Mucosa of stomach (tissue), 1 donor: ENCODE results near the gene PLCG2.

Experiments
- H3K27me3 ChIP-seq: one replicate; pipeline ENCODE4 v1.7.0; 2013; ENCODE audit warnings: mild to moderate bottlenecking, low read length; ENCODE audit not compliant: control insufficient read depth, insufficient read depth
- H3K36me3 ChIP-seq: one replicate; pipeline ENCODE4 v1.7.0; 2013; ENCODE audit warnings: low read length; ENCODE audit not compliant: control insufficient read depth, insufficient read depth
- H3K4me1 ChIP-seq: one replicate; pipeline ENCODE4 v1.7.0; 2013; ENCODE audit warnings: mild to moderate bottlenecking, low read length; ENCODE audit not compliant: control insufficient read depth, insufficient read depth
- H3K4me3 ChIP-seq: one replicate; pipeline ENCODE4 v1.7.0; 2013; ENCODE audit warnings: low read length
- H3K9ac ChIP-seq: one replicate; pipeline ENCODE4 v1.7.0; 2013; ENCODE audit warnings: mild to moderate bottlenecking, low read length, moderate library complexity
- H3K9me3 ChIP-seq: one replicate; pipeline ENCODE4 v1.7.0; 2013; ENCODE audit warnings: mild to moderate bottlenecking, low read length, moderate library complexity; ENCODE audit not compliant: control insufficient read depth
- donor health status: Pancreatic carcinoma.

Gene PLCG2

DNA sequence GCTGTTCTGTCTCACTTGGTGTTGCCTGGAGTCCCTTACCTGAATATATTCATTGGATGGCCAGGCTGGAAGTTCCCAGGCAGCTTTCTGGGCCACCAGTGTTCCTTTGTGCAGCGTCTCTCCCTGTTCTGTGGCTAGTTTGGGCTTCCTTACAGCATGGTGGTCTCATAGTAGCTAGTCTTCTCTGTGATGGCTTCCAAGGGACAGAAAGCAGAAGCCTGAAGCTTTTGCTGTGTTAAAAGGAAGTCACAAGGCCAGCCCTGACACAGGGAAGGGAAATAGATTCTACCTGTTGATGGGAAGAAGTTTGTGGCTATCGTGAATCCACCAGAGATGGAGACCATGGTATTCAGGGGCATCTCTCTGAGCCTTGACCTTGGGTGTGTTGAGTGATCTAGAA is 34.6 kb downstream of the PLCG2 start:
- Histone ChIP-seq H3K4me3 (no peak overlapping the region), H3K9me3 (no peaks in the 10 kb centered on the region), H3K9ac (no peak overlapping the region), H3K36me3 (no peaks in the 10 kb centered on the region), H3K27me3 (peaks cover 4% of the 10 kb centered on the region), H3K4me1 (no peaks in the 10 kb centered on the region)

- Histone ChIP-seq H3K9me3 (no peaks in the 10 kb centered on the region), H3K36me3 (no peaks in the 10 kb centered on the region), H3K27me3 (peaks cover 4% of the 10 kb centered on the region), H3K4me3 (no peak overlapping the region), H3K4me1 (no peaks in the 10 kb centered on the region), H3K9ac (no peak overlapping the region)
Measured at GRCh38 chr16:81814751-81815428, 35.8 kb downstream of the PLCG2 start.

DNA sequence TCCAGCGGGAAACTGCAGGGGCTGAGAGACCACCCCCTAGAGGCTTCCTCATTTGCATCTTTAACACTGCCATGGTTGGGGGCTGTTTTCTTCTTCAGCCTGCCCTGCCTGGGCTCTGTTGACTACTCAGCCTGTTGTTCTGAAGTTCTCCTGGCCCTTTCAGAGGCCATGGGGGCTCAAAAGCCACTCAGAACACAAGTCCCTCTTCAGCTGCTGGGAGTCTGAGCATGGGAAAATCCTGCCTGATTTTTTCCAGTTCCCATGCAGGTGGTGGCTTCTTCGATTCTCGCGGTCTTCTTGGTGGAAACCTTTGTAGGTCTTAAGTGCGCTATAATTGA is 36.3 kb downstream of the PLCG2 start:
- Histone ChIP-seq H3K4me1 (no peaks in the 10 kb centered on the region), H3K27me3 (peaks cover 4% of the 10 kb centered on the region), H3K36me3 (no peaks in the 10 kb centered on the region), H3K4me3 (no peak overlapping the region), H3K9ac (no peak overlapping the region), H3K9me3 (no peaks in the 10 kb centered on the region)

GRCh38 chr16:81816351-81816750 is 37.3 kb downstream of the PLCG2 start:
- Histone ChIP-seq H3K27me3 (peaks cover 4% of the 10 kb centered on the region), H3K4me3 (no peak overlapping the region), H3K36me3 (no peaks in the 10 kb centered on the region), H3K4me1 (no peaks in the 10 kb centered on the region), H3K9me3 (no peaks in the 10 kb centered on the region), H3K9ac (no peak overlapping the region)

GRCh38 chr16:81816793-81817210 is 37.7 kb downstream of the PLCG2 start:
- H3K9me3 ChIP-seq = no peaks in the 10 kb centered on the region
- no peaks in the 10 kb centered on the region for H3K4me1 ChIP-seq
- H3K36me3 ChIP-seq = no peaks in the 10 kb centered on the region
- no peak overlapping the region for H3K4me3 ChIP-seq
- no peak overlapping the region for H3K9ac ChIP-seq
- peaks cover 4% of the 10 kb centered on the region for H3K27me3 ChIP-seq

- no peaks in the 10 kb centered on the region for H3K9me3 ChIP-seq
- no peak overlapping the region for H3K4me3 ChIP-seq
- H3K27me3 ChIP-seq = peaks cover 4% of the 10 kb centered on the region
- H3K9ac ChIP-seq = no peak overlapping the region
- no peaks in the 10 kb centered on the region for H3K4me1 ChIP-seq
- H3K36me3 ChIP-seq = no peaks in the 10 kb centered on the region
Measured at GRCh38 chr16:81817296-81817695, 38.2 kb downstream of the PLCG2 start.

DNA sequence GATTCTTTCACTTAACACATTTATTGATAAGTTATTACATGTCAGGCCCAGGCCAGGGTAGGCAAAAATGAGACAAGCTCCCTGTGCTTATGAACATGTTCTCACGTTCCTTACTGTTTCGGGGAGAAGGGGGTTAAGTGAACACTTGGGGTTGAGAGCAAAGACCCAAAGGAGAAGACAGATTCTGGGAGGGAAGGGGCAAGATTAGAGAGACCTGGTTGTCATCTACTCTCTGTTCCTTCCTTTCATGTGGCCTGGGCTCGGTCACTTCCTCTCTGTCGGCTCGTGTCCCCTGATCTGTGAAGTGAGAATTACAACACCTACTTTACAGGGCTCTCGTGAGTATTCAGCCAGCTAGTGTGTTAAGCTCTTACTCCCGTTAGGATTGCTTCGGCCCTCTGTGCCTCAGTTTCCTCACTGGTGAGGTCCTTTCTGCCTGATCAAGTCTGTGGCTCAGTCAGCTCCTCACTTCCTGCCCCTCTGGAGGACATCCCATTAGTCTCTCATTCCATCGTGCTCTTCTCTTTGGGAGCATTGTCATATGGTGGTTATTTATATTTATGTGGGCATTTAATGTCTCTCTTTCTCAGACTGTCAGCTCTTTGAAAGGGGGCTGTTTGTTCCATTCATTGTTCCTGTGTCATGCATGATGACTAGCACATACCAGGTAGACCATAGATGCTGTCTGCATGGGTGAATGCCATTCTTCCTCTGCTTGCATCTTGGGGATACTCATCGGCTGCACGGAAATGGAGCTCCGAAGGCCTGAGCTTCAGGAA is 38.9 kb downstream of the PLCG2 start:
- H3K27me3 ChIP-seq = peaks cover 4% of the 10 kb centered on the region
- H3K4me1 ChIP-seq = no peaks in the 10 kb centered on the region
- no peak overlapping the region for H3K9ac ChIP-seq
- H3K36me3 ChIP-seq = no peaks in the 10 kb centered on the region
- no peak overlapping the region for H3K4me3 ChIP-seq
- no peaks in the 10 kb centered on the region for H3K9me3 ChIP-seq

- no peaks in the 10 kb centered on the region for H3K9me3 ChIP-seq
- H3K4me1 ChIP-seq = no peaks in the 10 kb centered on the region
- H3K4me3 ChIP-seq = no peak overlapping the region
Measured at GRCh38 chr16:81818568-81818896, 39.4 kb downstream of the PLCG2 start.

DNA sequence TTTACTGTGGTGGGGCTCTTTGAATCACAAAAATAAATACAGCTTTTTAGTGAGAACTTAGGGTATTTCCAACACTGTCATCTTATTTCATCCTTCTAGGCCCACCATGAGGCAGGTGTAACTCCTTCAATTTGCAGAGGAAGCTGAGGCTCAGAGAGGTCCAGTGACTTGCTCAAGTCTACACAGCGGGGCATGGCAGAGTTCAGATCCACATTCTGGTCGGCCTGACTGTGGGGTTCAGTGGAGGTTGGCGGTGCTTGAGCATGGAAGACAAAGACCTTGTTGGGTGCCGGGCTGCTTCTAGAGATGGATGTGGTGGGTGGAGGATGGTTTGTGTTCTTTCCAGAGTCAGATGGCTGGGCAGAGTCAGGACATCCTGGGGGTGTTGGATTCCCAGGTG is 39.8 kb downstream of the PLCG2 start:
- Histone ChIP-seq H3K9ac (no peak overlapping the region), H3K4me1 (no peaks in the 10 kb centered on the region), H3K27me3 (peaks cover 4% of the 10 kb centered on the region), H3K9me3 (no peaks in the 10 kb centered on the region), H3K36me3 (no peaks in the 10 kb centered on the region), H3K4me3 (no peak overlapping the region)

More at GRCh38 chr16:81818568-81818896, 39.4 kb downstream of the PLCG2 start:
- Histone ChIP-seq H3K27me3 (peaks cover 4% of the 10 kb centered on the region), H3K9ac (no peak overlapping the region), H3K36me3 (no peaks in the 10 kb centered on the region)

- Histone ChIP-seq H3K27me3 (peaks cover 4% of the 10 kb centered on the region), H3K9me3 (no peaks in the 10 kb centered on the region), H3K4me1 (no peaks in the 10 kb centered on the region), H3K36me3 (no peaks in the 10 kb centered on the region), H3K9ac (no peak overlapping the region), H3K4me3 (no peak overlapping the region)
Measured at GRCh38 chr16:81821436-81822128, 42.5 kb downstream of the PLCG2 start.

DNA sequence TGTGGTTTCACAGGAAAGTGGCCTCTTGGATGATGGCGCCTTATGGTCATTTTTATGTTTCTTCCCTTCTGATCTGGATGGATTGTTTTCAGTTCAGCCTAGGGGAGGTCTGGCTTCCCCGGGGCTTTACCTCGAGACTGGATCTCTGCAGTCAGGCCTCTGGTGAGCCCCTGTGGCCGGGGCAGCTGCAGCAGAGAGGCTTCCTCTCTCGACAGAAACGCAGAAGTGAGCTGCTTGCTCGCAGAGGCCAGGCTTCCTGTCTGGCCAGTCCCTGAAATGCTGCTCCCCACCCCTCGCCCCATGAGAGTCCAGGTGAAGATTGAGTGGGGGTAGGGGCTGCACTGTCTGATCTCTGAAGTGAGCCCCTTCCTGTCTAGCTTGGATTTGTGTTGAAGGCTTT is 44.0 kb downstream of the PLCG2 start:
- H3K4me3 ChIP-seq = no peak overlapping the region
- H3K9ac ChIP-seq = no peak overlapping the region
- no peaks in the 10 kb centered on the region for H3K9me3 ChIP-seq
- no peaks in the 10 kb centered on the region for H3K4me1 ChIP-seq
- peaks cover under 1% of the 10 kb centered on the region for H3K27me3 ChIP-seq
- H3K36me3 ChIP-seq = no peaks in the 10 kb centered on the region

GRCh38 chr16:81823734-81824133 is 44.6 kb downstream of the PLCG2 start:
- no peaks in the 10 kb centered on the region for H3K4me1 ChIP-seq

More at GRCh38 chr16:81823734-81824133, 44.6 kb downstream of the PLCG2 start:
- Histone ChIP-seq H3K36me3 (no peaks in the 10 kb centered on the region), H3K4me3 (no peak overlapping the region), H3K9me3 (no peaks in the 10 kb centered on the region), H3K9ac (no peak overlapping the region), H3K27me3 (no peaks in the 10 kb centered on the region)
